Heart right ventricle (tissue), 16 donors: ENCODE data around the gene GOLIM4. TPM values are rescaled to one million over a fixed set of nuclear protein-coding genes. Genes with fewer than 3 reads are reported as not detected.

Experiments
- ATAC-seq, 8 donors: fragments of 200-7000 bp; cut with Tn5 transposase; one replicate each; pipeline ENCODE4 v1.9.1; 2020; ENCODE audit warnings: mild to moderate bottlenecking in 8 of 8, moderate library complexity in 8 of 8, moderate number of reproducible peaks in 1 of 8
- DNase-seq, 2 donors: peaks; one replicate each; pipeline ENCODE4 v3.0.0-alpha.2; 2020
- H3K27ac ChIP-seq, 10 donors: fragments of 200-600 bp; sonication (generic) in 2 of 10; one replicate each; pipeline versions ENCODE4 v1.5.0 to v1.8.0; 2020 to 2022; ENCODE audit warnings: mild to moderate bottlenecking in 3 of 10
- H3K27me3 ChIP-seq, 7 donors: fragments of 200-600 bp; one replicate each; pipeline ENCODE4 v1.8.0; 2021 to 2022; ENCODE audit warnings: mild to moderate bottlenecking in 2 of 7
- H3K36me3 ChIP-seq, 9 donors: fragments of 200-600 bp; sonication (generic) in 1 of 9; one replicate each; pipeline versions ENCODE4 v1.5.0 to v1.8.0; 2020 to 2022; ENCODE audit warnings: mild to moderate bottlenecking in 2 of 9
- H3K4me1 ChIP-seq, 9 donors: fragments of 200-600 bp; sonication (generic) in 1 of 9; one replicate each; pipeline versions ENCODE4 v1.5.0 to v1.8.0; 2020 to 2022; ENCODE audit warnings: mild to moderate bottlenecking in 4 of 9
- H3K4me3 ChIP-seq, 10 donors: fragments of 200-600 bp; sonication (generic) in 2 of 10; one replicate each; pipeline versions ENCODE4 v1.5.0 to v1.8.0; 2020 to 2022; ENCODE audit warnings: mild to moderate bottlenecking in 7 of 10, moderate library complexity in 2 of 10
- H3K9me3 ChIP-seq, 11 donors: fragments of 200-600 bp in 10 of 11; sonication (generic) in 2 of 11; one replicate each; pipeline versions ENCODE4 v1.5.0 to v1.8.0; 2013 to 2022; ENCODE audit warnings: mild to moderate bottlenecking in 2 of 11, control low read depth in 1 of 11, moderate library complexity in 1 of 11
- CTCF ChIP-seq, 9 donors: fragments of 200-600 bp; sonication (generic) in 2 of 9; IDR thresholded peaks; one replicate each; pipeline versions ENCODE4 v1.5.0 to v1.8.0; 2021 to 2022; ENCODE audit warnings: antibody characterized with exemption in 9 of 9, mild to moderate bottlenecking in 5 of 9, moderate library complexity in 1 of 9
- WGBS, 2 donors: extraction: QIAGEN DNeasy Blood & Tissue Kit; methylation state at CpG; one replicate each; pipeline ENCODE4 v1.1.7; 2013; ENCODE audit warnings: inconsistent platforms in 1 of 2; 5-methylcytosine and 5-hydroxymethylcytosine counted together
- intact Hi-C, 10 donors: fragments of 100-400 bp; cut with DNase I; formaldehyde crosslinking; loops; one replicate each; pipeline versions ENCODE4 v1.11.1 to v1.14.2; 2022
- long read RNA-seq, 3 donors: library from polyadenylated mRNA; unstranded; transcript quantifications; one replicate each; pipeline ENCODE4 v2.0.0, GENCODE V29; 2020 to 2021
- polyA plus RNA-seq, 2 donors: library from polyadenylated mRNA; stranded (reverse); fragments of 200-250 nt; gene quantifications; one replicate each; pipeline ENCODE4 v1.2.3, GENCODE V29; 2013
- total RNA-seq, 10 donors: library from RNA; stranded (reverse); fragmentation: NEBNext Ultra II Directional in 3 of 10; extraction: Animal tissue kit (Norgen Biotek cat#: 25700) in 3 of 10; gene quantifications; one replicate each; pipeline versions ENCODE4 v1.2.1 to v1.2.4, GENCODE V29; 2021 to 2023
- donor health status: Arrhythmogenic right ventricular cardiomyopathy.
- donor health status: ischemic (EF 13 %, LVEDD 7.1; RV severe dilation, severe dysfunction).
- donor health status: healthy with polysubstance abuse.
- donor health status: DM: no; HTN: yes; CAD: no.
- donor health status: DM: no; HTN: no; CAD: no.
- donor health status: ischemic (EF 25% LVEDD 6.9; RV normal size, moderate dysfunction).
- donor health status: ischemic (EF 25% LVEDD 5.7; RV mildly dilated, moderate dysfunction).
- donor health status: healthy.
- donor health status: DM: yes; HTN: yes; CAD: no.
- donor health status: Ischemic cardiomyopathy.
- donor health status: ischemic (EF 35%, LVEDD 5.7; RV mildly dilated, moderate dysfunction).
- donor health status: nonischemic (EF 11% LVEDD 7.7; RV severe dilation, severe dysfunction).
- donor health status: DM: yes; HTN: yes; CAD: no.
- donor health status: PGD.
- donor health status: ischemic (EF 29% LVEDD 5.4; RV normal size, mild dysfunction).
- donor health status: nonischemic (EF 23%, LVEDD 6.1; RV moderate dilation, normal function).

GOLIM4 gene
- total RNA-seq, result 100 to 1,000 TPM in 1 of 10 donors, 10 to 100 TPM in 9; 56.6 to 103 (median 77.3) TPM
- 10 to 100 TPM; 18.8 to 38.0 TPM for polyA plus RNA-seq
- long read RNA-seq, donor 1, full-length matches to known transcripts, result 50 of 94 reads
- long read RNA-seq, donor 1, partial matches to known transcripts, result 21 of 94 reads
- long read RNA-seq, donor 1, other reads (novel, unspliced or antisense), result 23 of 94 reads
- long read RNA-seq, donor 2, full-length matches to known transcripts, result 47 of 92 reads
- long read RNA-seq, donor 2, partial matches to known transcripts, result 18 of 92 reads
- long read RNA-seq, donor 2, other reads (novel, unspliced or antisense), result 27 of 92 reads
- long read RNA-seq, donor 3, full-length matches to known transcripts, result 22 of 134 reads
- long read RNA-seq, donor 3, partial matches to known transcripts, result 84 of 134 reads
- long read RNA-seq, donor 3, other reads (novel, unspliced or antisense), result 28 of 134 reads

DNA sequence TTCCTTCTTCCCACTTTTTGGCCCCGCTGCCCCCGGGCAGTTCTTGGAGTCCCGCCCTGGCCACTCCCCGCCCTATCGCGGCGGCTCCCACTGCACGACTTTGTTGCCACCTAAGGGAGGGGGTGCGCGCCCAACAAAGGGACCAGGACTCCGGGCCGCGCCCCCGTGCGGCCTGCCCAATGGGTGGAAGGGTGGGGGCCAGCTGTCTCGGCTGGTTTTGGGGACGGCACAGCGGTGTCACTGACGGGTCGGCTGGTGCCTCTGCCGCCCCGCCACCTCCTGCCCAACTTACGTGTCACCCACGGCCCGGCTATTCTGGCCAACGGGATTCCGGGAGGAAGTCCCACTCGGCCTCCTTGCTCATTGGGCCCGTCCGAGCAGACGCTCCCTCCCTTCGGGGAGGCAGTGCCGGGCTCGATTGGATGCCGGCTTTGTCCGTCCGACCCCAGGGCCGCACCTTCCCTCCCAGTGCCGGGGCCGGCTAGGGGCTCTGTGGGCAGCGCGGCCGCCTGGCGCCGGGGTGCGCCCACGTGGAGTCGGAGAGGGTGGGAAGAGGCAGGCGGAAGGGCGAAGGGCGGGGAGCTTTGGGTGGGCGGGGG is at the start of gene GOLIM4:
Gene GOLIM4, minus strand, starts transcription at position 314 of the 599 bp plus-strand sequence. CDS start 639 bp downstream, outside the sequence.
- Histone ChIP-seq H3K36me3 (no peaks in the 10 kb centered on the region), H3K27me3 (no peaks in the 10 kb centered on the region), H3K4me1 (peaks cover 4 to 50% (median 42%) of the 10 kb centered on the region in 9 donors), H3K9me3 (no peaks in the 10 kb centered on the region), H3K27ac (peak within 1 kb of the TSS; percentile 80 to 99 (median 96)), H3K4me3 (peak within 1 kb of the TSS; percentile 65 to 99 (median 79))
- 0% methylated on average over 52 of the region's 52 CpGs for WGBS, 2 donors
- peak in 3 of 9 donors; percentile 18 to 47 (median 42) for TF ChIP-seq CTCF (IDR thresholded peaks at IDR 0.05)
- intact Hi-C loops, result loop anchor here in 5 of 10 donors (2.0 to 5.0 kb wide), 4 partner anchors 43 to 69 kb away; no protein-coding TSS in a partner anchor
- DNase-seq (peak; percentile 96), ATAC-seq (peak; percentile 94 to 98 (median 96))

DNA sequence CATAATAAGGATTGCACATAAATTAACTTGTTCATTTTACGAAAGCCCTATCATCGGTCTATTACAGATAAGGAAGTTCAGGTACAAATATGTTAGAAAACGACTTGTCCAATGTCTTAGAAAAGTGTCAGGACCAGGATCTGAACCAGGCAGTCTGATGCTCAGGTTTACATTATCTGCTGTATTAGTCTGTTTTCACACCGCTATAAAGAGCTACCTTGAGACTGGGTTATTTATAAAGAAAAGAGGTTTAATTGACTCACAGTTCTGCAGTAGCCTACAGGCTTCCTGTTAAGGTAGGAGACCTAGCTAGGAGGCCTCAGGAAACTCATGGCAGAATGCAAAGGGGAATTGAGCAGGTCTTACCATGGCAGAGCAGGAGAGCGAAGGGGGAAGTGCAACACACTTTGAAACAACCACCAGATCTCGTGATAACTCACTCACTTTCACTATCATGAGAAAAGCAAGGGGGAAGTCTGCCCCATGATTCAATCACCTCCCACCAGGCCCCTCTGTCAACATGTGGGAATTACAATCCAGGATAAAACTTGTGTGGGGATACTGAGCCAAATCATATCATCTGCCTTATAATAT is 45.8 kb upstream of the GOLIM4 start:
- TF ChIP-seq CTCF (IDR thresholded peaks at IDR 0.05), result no peak
- no peak overlapping the region for H3K27ac ChIP-seq
- no peaks in the 10 kb centered on the region for H3K27me3 ChIP-seq
- WGBS, 2 donors, result 83 to 84% methylated on average over 6 of the region's 6 CpGs
- H3K4me3 ChIP-seq, result no peak overlapping the region
- no peaks in the 10 kb centered on the region for H3K9me3 ChIP-seq
- no peak for DNase-seq
- ATAC-seq, result no peak
- no peaks in the 10 kb centered on the region for H3K36me3 ChIP-seq
- H3K4me1 ChIP-seq, result no peaks in the 10 kb centered on the region
- intact Hi-C loops, result no loop called here

DNA sequence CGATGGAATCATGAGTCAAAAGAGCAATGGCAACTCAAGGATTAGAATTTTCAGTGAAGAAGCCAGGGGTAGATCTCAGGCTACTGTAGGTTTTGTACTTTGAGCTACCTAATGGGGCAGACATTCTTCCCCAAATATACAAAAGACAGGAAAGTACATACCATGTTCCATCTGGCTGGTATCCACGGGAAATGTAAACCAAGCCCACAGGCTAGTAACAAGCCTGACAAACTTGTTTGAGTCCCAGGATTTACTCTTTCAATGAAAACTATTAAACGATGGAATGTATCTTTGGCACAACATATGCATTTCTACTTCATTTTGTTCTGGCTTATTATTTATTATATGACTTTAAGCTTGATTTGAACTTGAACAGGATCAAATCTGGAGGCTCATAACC is 44.2 kb upstream of the GOLIM4 start:
- H3K27ac ChIP-seq, result no peak overlapping the region
- no peak for DNase-seq
- no peaks in the 10 kb centered on the region for H3K27me3 ChIP-seq
- no peaks in the 10 kb centered on the region for H3K4me1 ChIP-seq
- intact Hi-C loops, result no loop called here
- H3K9me3 ChIP-seq, result no peaks in the 10 kb centered on the region
- H3K36me3 ChIP-seq, result no peaks in the 10 kb centered on the region
- ATAC-seq, result no peak
- 84 to 90% methylated on average over 3 of the region's 3 CpGs for WGBS, 2 donors
- TF ChIP-seq CTCF (IDR thresholded peaks at IDR 0.05), result no peak
- no peak overlapping the region for H3K4me3 ChIP-seq

DNA sequence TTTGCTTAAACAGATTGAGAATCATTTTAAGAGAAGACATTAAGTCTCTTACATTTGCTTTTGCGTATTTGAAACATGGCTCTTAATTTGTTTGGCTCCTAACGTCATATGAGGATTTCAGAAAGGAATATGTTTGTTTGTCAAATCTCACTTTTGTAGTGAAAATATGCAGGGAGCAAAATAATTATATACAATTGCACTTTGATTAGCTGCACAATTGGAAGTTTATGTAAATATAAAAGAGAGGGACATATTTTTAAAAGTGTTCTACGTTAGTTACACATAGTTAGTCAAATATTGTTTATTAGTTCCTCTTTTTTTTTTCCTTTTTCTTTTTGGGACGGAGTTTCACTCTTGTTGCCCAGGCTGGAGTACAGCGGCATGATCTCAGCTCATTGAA is 42.7 kb upstream of the GOLIM4 start:
- WGBS, 2 donors, result 84 to 87% methylated on average over 5 of the region's 5 CpGs
- intact Hi-C loops, result no loop called here

More for the DNA sequence above, 42.7 kb upstream of the GOLIM4 start:
- no peaks in the 10 kb centered on the region for H3K27me3 ChIP-seq
- no peak for TF ChIP-seq CTCF (IDR thresholded peaks at IDR 0.05)
- no peak overlapping the region for H3K4me3 ChIP-seq
- no peaks in the 10 kb centered on the region for H3K4me1 ChIP-seq
- no peak overlapping the region for H3K27ac ChIP-seq
- DNase-seq (no peak), ATAC-seq (no peak)
- no peaks in the 10 kb centered on the region for H3K36me3 ChIP-seq
- peaks cover 0 to 5% (median 0%) of the 10 kb centered on the region in 11 donors for H3K9me3 ChIP-seq
